GM12878 (cell line): Measurements from ENCODE around the gene SLAMF8.

ENCODE experiments used
- EP300 ChIP-seq, 2 experiments: fragments of 150-350 bp in 1 of 2; IDR thresholded peaks; 2 replicates each; pipeline ENCODE4 v1.6.1; 2011 to 2012; ENCODE audit warnings: low read depth in 2 of 2, low read length in 2 of 2, borderline replicate concordance in 1 of 2, improper control_type of control experiment in 1 of 2, inconsistent platforms in 1 of 2; ENCODE audit not compliant: control insufficient read depth in 1 of 2
- HDAC6 ChIP-seq: fragments of 200-600 bp; sonication (generic); IDR thresholded peaks from one replicate; pipeline ENCODE4 v1.8.0; 2017; ENCODE audit warnings: antibody characterized with exemption; ENCODE audit not compliant: unreplicated experiment
- MTA3 ChIP-seq: IDR thresholded peaks from 2 replicates; pipeline ENCODE4 v1.6.1; 2012; ENCODE audit warnings: low read length, inconsistent platforms, borderline replicate concordance
- NFXL1 ChIP-seq: fragments of 450-650 bp; IDR thresholded peaks from 2 replicates; pipeline ENCODE4 v1.6.1; 2017; ENCODE audit warnings: antibody characterized with exemption, mild to moderate bottlenecking, borderline replicate concordance
- NR2C1 ChIP-seq: fragments of 450-650 bp; IDR thresholded peaks from 2 replicates; pipeline ENCODE4 v1.6.1; 2017; ENCODE audit warnings: antibody characterized with exemption, mild to moderate bottlenecking, moderate library complexity
- NR2C2 ChIP-seq: IDR thresholded peaks from 2 replicates; pipeline ENCODE4 v1.6.1; 2011; ENCODE audit warnings: borderline replicate concordance, low read depth; ENCODE audit not compliant: control insufficient read depth, insufficient read length
- RAD21 ChIP-seq: IDR thresholded peaks from 2 replicates; pipeline ENCODE4 v1.6.1; 2011; ENCODE audit warnings: mild to moderate bottlenecking, low read depth, low read length, moderate library complexity; ENCODE audit not compliant: insufficient read depth
- RCOR1 ChIP-seq: conservative IDR thresholded peaks from 2 replicates; pipeline ENCODE4 v1.6.1; 2012; ENCODE audit warnings: low read depth, low read length, improper control_type of control experiment
- RFX5 ChIP-seq: IDR thresholded peaks from 2 replicates; pipeline ENCODE4 v1.6.1; 2011; ENCODE audit warnings: low read depth, low read length, improper control_type of control experiment
- ZZZ3 ChIP-seq: IDR thresholded peaks from 2 replicates; pipeline ENCODE4 v1.6.1; 2011; ENCODE audit warnings: low read depth; ENCODE audit not compliant: control insufficient read depth, insufficient read length
- TF ChIP-seq, protein P1 (sequence below): IDR thresholded peaks from 2 replicates; pipeline ENCODE4 v1.6.1; 2012; ENCODE audit warnings: mild to moderate bottlenecking, low read depth, low read length
- TF ChIP-seq, protein P2 (sequence below), 3 experiments: IDR thresholded peaks in 2 of 3; conservative IDR thresholded peaks in 1 of 3; 2 replicates each; pipeline ENCODE4 v1.5.1; 2011; ENCODE audit warnings: low read depth in 3 of 3, low read length in 3 of 3, mild to moderate bottlenecking in 3 of 3, control low read depth in 2 of 3, moderate library complexity in 2 of 3, inconsistent platforms in 1 of 3, mixed read lengths in 1 of 3; ENCODE audit not compliant: control insufficient read depth in 2 of 3, insufficient read depth in 1 of 3; ENCODE audit errors: extremely low read depth in 1 of 3
- TF ChIP-seq, protein P3 (sequence below): IDR thresholded peaks from 2 replicates; pipeline ENCODE4 v1.6.1; 2011; ENCODE audit warnings: borderline replicate concordance, low read depth, mild to moderate bottlenecking, moderate library complexity, mixed read lengths, low read length; ENCODE audit not compliant: insufficient read depth; ENCODE audit errors: extremely low read length
- TF ChIP-seq, protein P4 (sequence below): IDR thresholded peaks from 2 replicates; pipeline ENCODE4 v1.6.1; 2012; ENCODE audit warnings: low read depth, low read length, improper control_type of control experiment

DNA sequence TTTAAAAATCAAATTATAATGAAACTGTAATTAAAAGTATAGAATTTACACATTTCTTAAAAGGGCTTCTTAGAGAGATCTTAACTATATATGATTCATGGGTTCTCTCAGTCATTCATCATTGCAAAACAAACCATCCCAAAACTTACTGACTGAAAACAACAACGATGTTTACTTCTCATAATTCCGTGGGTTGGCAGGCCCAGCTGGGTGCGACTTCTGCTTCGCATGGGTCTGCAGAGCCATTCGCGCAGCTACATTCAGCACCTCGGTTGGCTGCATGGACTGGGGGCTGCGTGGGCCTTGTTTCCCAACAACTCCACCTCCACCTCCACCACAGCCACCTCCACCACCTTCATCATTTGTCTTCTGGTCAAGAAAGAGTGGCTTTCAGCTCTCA is 4.0 kb downstream of the SLAMF8 start:
- TF ChIP-seq, protein P1, sequence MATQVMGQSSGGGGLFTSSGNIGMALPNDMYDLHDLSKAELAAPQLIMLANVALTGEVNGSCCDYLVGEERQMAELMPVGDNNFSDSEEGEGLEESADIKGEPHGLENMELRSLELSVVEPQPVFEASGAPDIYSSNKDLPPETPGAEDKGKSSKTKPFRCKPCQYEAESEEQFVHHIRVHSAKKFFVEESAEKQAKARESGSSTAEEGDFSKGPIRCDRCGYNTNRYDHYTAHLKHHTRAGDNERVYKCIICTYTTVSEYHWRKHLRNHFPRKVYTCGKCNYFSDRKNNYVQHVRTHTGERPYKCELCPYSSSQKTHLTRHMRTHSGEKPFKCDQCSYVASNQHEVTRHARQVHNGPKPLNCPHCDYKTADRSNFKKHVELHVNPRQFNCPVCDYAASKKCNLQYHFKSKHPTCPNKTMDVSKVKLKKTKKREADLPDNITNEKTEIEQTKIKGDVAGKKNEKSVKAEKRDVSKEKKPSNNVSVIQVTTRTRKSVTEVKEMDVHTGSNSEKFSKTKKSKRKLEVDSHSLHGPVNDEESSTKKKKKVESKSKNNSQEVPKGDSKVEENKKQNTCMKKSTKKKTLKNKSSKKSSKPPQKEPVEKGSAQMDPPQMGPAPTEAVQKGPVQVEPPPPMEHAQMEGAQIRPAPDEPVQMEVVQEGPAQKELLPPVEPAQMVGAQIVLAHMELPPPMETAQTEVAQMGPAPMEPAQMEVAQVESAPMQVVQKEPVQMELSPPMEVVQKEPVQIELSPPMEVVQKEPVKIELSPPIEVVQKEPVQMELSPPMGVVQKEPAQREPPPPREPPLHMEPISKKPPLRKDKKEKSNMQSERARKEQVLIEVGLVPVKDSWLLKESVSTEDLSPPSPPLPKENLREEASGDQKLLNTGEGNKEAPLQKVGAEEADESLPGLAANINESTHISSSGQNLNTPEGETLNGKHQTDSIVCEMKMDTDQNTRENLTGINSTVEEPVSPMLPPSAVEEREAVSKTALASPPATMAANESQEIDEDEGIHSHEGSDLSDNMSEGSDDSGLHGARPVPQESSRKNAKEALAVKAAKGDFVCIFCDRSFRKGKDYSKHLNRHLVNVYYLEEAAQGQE, result no peak
- no peak for TF ChIP-seq EP300 (IDR thresholded peaks at IDR 0.05; ENCODE audit: borderline replicate concordance in 1 of 2, control insufficient read depth in 1 of 2, low read depth in 2 of 2, low read length in 2 of 2)
- TF ChIP-seq, protein P2, sequence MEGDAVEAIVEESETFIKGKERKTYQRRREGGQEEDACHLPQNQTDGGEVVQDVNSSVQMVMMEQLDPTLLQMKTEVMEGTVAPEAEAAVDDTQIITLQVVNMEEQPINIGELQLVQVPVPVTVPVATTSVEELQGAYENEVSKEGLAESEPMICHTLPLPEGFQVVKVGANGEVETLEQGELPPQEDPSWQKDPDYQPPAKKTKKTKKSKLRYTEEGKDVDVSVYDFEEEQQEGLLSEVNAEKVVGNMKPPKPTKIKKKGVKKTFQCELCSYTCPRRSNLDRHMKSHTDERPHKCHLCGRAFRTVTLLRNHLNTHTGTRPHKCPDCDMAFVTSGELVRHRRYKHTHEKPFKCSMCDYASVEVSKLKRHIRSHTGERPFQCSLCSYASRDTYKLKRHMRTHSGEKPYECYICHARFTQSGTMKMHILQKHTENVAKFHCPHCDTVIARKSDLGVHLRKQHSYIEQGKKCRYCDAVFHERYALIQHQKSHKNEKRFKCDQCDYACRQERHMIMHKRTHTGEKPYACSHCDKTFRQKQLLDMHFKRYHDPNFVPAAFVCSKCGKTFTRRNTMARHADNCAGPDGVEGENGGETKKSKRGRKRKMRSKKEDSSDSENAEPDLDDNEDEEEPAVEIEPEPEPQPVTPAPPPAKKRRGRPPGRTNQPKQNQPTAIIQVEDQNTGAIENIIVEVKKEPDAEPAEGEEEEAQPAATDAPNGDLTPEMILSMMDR (IDR thresholded peaks at IDR 0.05 in 2 of 3, conservative IDR thresholded peaks at IDR 0.05 in 1 of 3; ENCODE audit: control insufficient read depth in 2 of 3, extremely low read depth in 1 of 3, insufficient read depth in 1 of 3, low read depth in 3 of 3, low read length in 3 of 3), result no peak
- TF ChIP-seq RAD21, result no peak
- no peak for TF ChIP-seq NR2C2
- TF ChIP-seq NR2C1, result no peak
- TF ChIP-seq ZZZ3, result no peak
- TF ChIP-seq RCOR1, result no peak
- TF ChIP-seq, protein P3, sequence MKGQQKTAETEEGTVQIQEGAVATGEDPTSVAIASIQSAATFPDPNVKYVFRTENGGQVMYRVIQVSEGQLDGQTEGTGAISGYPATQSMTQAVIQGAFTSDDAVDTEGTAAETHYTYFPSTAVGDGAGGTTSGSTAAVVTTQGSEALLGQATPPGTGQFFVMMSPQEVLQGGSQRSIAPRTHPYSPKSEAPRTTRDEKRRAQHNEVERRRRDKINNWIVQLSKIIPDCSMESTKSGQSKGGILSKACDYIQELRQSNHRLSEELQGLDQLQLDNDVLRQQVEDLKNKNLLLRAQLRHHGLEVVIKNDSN, result no peak
- TF ChIP-seq, protein P4, sequence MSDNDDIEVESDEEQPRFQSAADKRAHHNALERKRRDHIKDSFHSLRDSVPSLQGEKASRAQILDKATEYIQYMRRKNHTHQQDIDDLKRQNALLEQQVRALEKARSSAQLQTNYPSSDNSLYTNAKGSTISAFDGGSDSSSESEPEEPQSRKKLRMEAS, result no peak
- no peak for TF ChIP-seq NFXL1
- TF ChIP-seq HDAC6, result no peak
- TF ChIP-seq MTA3, result no peak
- TF ChIP-seq RFX5, result no peak
